ENCODE results near the gene EXOC2.
A peak's percentile ranks its signal among the peaks of the same experiment; 100 is the strongest.
"Not testable (repeated sequence)": the region's sequence is repeated elsewhere in the genome, so short reads cannot be mapped to it uniquely, and the experiment has no call there.

The EXOC2 gene

GRCh38 chr6:680251-680650 lies 12.7 kb downstream of the EXOC2 start:
- DNase-seq (ENCODE audit: low read depth in 2 of 2): no peak

DNA sequence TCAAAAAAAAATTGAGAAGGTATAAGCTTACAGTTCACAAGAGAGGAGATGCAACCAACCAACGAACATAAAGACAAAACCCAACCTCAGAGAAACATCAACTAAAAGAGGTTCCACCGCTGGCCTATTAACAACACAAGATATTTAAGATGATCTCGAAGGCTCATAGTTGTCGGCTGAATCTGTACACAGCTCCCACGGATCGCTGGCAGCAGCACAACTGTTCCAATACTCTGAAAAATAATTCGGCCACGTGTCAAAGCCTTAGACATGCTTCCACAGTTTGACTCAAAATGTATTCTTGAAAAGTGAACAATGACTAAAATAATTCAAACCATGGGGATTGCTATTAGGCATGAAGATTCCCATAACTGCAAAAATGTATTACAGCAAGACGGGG lies 13.7 kb downstream of the EXOC2 start:
- no peak for DNase-seq (ENCODE audit: low read depth in 2 of 2)

DNA sequence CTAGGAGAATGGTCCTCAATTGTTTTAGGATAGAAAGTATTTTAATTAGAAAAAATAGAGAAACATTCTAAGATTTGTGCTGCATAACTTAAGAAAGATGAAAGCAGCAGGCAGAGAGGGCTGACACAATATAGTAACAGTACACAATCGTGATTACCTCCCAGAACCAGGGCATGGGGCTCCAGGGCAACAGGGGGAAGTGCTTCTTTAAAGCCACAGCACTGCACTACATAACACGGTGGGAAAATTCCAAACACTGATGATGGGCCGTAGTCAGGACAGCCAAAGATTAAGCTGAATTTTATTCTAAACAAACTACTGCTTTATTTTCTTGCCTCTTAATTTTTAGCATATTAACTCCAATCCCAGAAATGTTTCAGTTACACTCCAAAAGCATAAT lies 14.4 kb downstream of the EXOC2 start:
- DNase-seq (ENCODE audit: low read depth in 2 of 2): no peak

DNA sequence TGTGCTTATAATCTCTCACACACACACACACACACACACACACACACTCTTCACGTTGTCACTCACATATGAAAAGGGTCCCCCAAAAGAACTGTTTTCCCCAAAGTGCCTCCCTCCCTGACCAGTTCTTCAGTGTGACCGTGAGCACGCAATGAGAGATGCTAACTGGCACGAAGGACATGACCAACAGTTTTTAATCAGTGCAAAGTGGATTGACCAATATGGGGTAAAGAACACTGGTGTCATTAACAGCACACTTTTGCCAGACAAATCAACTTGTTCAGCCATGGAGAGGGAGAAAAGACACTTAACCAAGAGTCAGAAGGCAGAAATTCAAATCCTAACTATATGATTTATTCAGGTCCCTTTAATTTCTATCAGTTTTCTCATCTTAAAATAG lies 15.0 kb downstream of the EXOC2 start:
- no peak for DNase-seq (ENCODE audit: low read depth in 2 of 2)

- DNase-seq (ENCODE audit: low read depth in 2 of 2): no peak
Measured at GRCh38 chr6:674956-675355, 18.0 kb downstream of the EXOC2 start.

DNA sequence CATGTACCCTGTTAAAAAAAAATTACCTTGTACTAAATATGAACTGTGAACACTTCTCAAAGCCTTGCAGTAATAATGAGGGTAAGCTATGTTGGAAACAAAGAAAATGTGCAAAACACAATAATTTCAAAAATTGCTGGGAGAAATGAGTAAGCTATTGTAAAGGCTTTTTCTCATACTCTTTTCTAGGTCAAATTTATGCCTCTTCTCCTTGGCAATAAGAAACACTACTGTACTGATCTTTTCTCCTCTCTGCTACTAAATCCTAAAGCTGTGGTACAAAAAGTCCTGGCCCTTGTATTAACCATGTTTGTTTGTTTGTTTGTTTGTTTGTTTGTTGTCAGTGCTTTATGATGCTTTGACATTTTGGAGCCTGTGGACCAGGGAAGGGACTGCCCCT lies 18.5 kb downstream of the EXOC2 start:
- no peak for DNase-seq (ENCODE audit: low read depth in 2 of 2)

GRCh38 chr6:667253-667927 lies 25.5 kb downstream of the EXOC2 start:
- no peak for DNase-seq (ENCODE audit: low read depth in 2 of 2)

GRCh38 chr6:665403-666267 lies 27.3 kb downstream of the EXOC2 start:
- DNase-seq (ENCODE audit: low read depth in 2 of 2): no peak

DNA sequence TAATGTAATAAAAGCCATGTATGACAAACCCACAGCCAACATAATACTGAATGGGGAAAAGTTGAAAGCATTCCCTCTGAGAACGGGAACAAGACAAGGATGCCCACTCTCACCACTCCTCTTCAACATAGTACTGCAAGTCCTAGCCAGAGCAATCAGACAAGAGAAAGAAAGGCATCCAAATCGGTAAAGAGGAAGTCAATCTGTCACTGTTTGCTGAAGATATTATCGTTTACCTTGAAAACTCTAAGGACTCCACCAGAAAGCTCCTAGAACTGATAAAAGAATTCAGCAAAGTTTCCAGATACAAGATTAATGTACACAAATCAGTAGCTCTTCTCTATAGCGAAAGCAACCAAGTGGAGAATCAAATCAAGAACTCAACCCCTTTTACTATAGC lies 29.2 kb downstream of the EXOC2 start:
- DNase-seq (ENCODE audit: low read depth in 2 of 2): not testable (repeated sequence)

DNA sequence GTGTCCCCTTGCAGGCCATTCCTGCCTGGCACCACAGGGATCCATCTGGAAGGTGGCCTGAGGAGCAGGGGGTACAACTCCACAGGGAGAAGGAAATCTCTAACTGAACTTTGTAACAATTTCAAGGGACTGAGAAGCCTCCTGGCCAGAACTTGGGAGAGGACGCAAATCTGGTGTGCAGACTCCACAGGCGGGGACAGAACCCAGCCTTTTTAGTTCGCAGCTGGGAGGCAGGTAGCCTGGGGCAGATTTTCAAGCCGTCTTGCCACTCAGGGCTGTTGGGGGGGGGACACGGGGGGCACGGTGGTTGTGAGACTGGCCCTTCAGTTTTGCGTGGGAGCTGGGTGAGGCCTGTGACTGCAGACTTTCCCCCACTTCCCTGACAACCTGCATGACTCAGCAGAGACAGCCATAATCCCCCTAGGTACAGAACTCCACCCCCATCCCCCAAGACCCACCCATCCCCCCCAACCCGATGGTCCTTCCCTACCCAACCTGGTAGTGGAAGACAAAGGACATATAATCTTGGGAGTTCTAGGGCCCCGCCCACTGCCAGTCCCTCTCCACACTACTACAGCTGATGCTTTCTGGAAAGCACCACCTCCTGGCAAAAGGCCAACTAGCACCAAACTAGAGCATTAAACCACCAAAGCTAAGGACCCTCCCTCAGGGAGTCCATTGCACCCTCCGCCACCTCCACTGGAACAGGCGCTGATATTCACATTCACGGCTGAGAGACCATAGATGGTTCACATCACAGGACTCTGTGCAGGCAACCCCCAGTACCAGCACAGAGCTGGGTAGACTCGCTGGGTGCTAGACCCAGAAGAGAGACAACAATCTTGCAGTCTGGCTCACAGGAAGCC lies 33.0 kb downstream of the EXOC2 start:
- DNase-seq (ENCODE audit: low read depth in 2 of 2): no peak

DNA sequence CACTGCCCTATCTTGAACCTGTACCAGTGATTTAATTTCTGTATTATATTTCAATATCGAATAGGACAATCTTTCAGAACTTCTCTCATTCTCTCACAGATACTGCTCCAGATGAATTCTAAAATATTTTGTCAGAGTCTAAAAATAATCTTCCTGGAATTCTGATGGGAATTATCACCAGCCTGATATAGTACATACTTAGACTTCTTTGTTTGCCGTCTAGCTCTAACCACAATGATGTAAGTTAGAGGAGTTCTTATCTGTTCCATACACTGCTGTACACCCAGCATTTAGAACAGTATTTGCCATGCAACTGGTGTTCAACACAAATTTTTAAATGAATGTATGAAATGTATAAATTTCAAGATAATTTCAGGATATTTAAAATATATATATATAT lies 34.7 kb downstream of the EXOC2 start:
- no peak for DNase-seq (ENCODE audit: low read depth in 2 of 2)

DNA sequence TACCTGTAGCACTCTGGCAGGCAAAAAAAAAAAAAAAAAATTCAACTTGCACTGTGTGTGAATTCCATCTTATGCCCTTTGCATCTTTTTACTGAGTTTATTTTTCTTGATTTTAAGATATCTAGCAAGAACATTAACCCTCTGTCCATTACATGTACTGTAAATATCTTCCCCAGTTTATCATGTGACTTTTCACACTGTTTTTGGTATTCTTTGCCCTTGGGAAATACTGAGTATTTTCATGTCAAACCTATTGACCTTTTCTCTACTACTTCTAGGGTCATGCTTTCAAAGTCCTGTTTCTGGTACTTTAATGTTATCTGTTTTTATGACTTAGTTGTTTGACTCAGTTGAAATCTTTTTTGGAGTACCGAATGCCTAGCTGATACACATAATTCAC lies 35.2 kb downstream of the EXOC2 start:
- no peak for DNase-seq (ENCODE audit: low read depth in 2 of 2)

GRCh38 chr6:656460-657252 lies 36.3 kb downstream of the EXOC2 start, which contains the start of gene HUS1B:
Gene HUS1B, minus strand, starts transcription at chr6:657100. Its CDS starts 156 bp downstream, at chr6:656944.
- DNase-seq (ENCODE audit: low read depth in 2 of 2): no peak

DNA sequence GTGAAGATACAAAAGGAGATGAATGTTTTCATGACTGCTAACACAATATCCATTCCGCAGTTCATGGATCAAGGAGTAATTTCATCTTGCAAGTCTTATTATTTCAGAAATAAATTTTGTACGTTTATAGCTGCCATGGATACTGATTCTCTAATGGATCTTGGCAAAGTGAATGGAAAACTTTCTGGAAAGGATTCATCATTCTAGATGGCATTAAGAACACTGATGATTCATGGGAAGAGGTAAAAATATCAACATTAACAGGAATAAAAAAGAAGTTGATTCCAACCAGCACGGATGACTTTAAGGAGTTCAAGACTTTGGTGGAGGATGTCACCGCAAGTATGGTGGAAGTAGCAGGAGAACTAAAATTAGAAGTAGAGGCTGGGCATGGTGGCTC lies 38.8 kb downstream of the EXOC2 start:
- no peak for DNase-seq (ENCODE audit: low read depth in 2 of 2)

GRCh38 chr6:652865-653264 lies 40.1 kb downstream of the EXOC2 start:
- no peak for DNase-seq (ENCODE audit: low read depth in 2 of 2)

GRCh38 chr6:650098-650497 lies 42.8 kb downstream of the EXOC2 start:
- no peak for DNase-seq (ENCODE audit: low read depth in 2 of 2)

DNA sequence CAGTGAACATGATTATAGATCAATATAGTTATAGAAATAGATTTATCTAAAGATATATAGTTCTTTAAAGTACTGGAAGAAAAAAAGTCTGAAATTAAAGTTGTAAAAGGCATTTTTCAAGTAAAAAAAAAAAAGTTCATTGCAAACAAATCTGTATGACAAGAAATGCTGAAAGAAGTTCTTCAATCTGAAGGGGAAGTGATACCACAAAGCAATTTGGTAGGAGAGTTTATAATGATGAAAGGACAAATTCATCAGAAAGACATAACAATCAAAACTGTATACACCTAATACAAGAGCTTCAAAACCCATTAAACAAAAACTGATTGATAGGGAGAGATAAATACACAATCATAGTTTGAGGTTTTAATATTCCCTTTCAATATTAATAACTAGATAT lies 50.1 kb downstream of the EXOC2 start:
- DNase-seq (ENCODE audit: low read depth in 2 of 2): no peak

DNA sequence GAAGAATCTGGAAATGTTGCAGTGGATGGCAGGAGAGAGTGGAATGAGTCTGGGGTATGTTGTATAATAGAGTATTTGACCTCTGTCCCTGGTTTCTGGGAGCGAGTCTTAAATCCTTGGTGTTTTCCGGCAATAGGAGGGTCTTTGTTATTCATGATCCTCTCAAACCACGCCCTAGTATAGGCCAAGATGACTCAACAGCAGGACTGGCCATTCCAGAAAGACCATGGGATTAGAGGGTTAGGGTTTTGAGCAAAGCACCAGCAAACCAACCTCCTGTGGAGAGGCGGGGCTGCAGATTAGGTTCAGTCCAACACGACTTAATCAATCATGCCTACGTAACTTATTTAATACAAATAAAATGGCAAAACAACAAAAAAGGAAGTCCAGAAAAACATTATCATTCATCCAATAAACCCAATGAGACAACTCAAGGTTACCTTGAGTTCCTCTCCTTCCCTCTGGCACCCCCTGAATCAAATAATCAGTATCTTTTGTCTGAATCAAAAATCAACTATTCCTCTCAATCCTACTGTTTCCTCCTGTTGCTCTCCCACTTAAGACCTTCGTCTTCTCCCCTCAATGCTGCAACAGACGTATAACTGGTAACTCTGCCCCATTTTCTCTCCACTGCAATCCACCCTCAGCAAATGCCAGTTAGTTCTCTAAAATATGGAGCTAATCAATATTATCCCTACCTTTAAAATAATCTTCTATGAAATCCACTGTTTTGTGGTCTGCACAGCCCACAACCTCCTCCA lies 51.5 kb downstream of the EXOC2 start:
- no peak for DNase-seq (ENCODE audit: low read depth in 2 of 2)

- peak in 1 of 2 donors; percentile 16 for DNase-seq (ENCODE audit: low read depth in 2 of 2)
Measured at GRCh38 chr6:636488-636887, 56.5 kb downstream of the EXOC2 start.

- DNase-seq (ENCODE audit: low read depth in 2 of 2): no peak
Measured at GRCh38 chr6:635233-635632, 57.7 kb downstream of the EXOC2 start.

- no peak for DNase-seq (ENCODE audit: low read depth in 2 of 2)
Measured at GRCh38 chr6:633611-634010, 59.3 kb downstream of the EXOC2 start.
